ENCODE data around the gene COL4A3.

DNA sequence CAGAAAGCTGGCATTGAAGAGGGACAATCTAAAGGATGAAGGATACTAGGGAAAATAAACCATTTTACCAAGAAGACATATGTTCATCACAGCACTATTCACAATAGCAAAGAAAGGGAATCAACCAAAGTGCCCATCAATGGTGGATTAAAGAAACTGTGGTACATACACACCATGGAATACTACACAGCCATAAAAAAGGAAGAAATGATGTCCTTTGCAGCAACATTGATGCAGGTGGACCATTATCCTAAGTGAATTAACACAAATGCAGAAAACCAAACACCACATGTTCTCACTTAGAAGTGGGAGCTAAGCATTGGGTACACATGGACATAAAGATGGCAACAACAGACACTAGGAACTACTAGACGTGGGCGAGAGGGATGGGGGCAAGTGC is 153.4 kb downstream of the COL4A3 start:
- no peak for TF ChIP-seq CTCF (optimal IDR thresholded peaks at IDR 0.05 in 1 of 3, IDR thresholded peaks at IDR 0.05 in 1 of 3, conservative IDR thresholded peaks at IDR 0.05 in 1 of 3; ENCODE audit: extremely low read depth in 1 of 3, insufficient read depth in 2 of 3, low read length in 3 of 3)
- no peak for TF ChIP-seq EZH2 (IDR thresholded peaks at IDR 0.05; ENCODE audit: low read length)

Measured in keratinocyte (primary cell).